ENCODE results near the gene BLOC1S5.

GRCh38 chr6:8066108-8066507 is 1.9 kb upstream of the BLOC1S5 start:
- peak in 1 of 3 experiments; percentile 44; a peak in 1 of 4 replicates for TF ChIP-seq CTCF (IDR thresholded peaks at IDR 0.05; ENCODE audit: control extremely low read depth in 1 of 3, insufficient read depth in 1 of 3, low read depth in 1 of 3, low read length in 3 of 3)
- TF ChIP-seq SIN3A (conservative IDR thresholded peaks at IDR 0.05 in 1 of 2, IDR thresholded peaks at IDR 0.05 in 1 of 2; ENCODE audit: low read depth in 1 of 2, low read length in 2 of 2): no peak
- TF ChIP-seq BCL11A (IDR thresholded peaks at IDR 0.05; ENCODE audit: low read depth in 2 of 2, low read length in 2 of 2): no peak
- no peak for TF ChIP-seq EZH2 (IDR thresholded peaks at IDR 0.05; ENCODE audit: low read depth, low read length, severe bottlenecking)
- no peak for TF ChIP-seq POLR2A (IDR thresholded peaks at IDR 0.05; ENCODE audit: control extremely low read depth in 1 of 2, low read depth in 2 of 2, low read length in 2 of 2)
- no peak for TF ChIP-seq ATF2 (IDR thresholded peaks at IDR 0.05; ENCODE audit: low read length)
- no peak for TF ChIP-seq HDAC2 (IDR thresholded peaks at IDR 0.05; ENCODE audit: borderline replicate concordance in 1 of 2, low read depth in 2 of 2, low read length in 2 of 2)
- no peak for TF ChIP-seq JUND (IDR thresholded peaks at IDR 0.05; ENCODE audit: low read length)
- no peak for TF ChIP-seq EP300 (IDR thresholded peaks at IDR 0.05; ENCODE audit: borderline replicate concordance in 1 of 2, low read depth in 2 of 2, low read length in 2 of 2)
- no peak for TF ChIP-seq SP1 (IDR thresholded peaks at IDR 0.05; ENCODE audit: low read depth, low read length)
- no peak for TF ChIP-seq POLR2AphosphoS5 (IDR thresholded peaks at IDR 0.05; ENCODE audit: low read depth, low read length)
- TF ChIP-seq TCF12 (IDR thresholded peaks at IDR 0.05; ENCODE audit: low read depth, low read length): no peak
- TF ChIP-seq MAX (IDR thresholded peaks at IDR 0.05): no peak
